ENCODE data around the gene PTPRN2.

The PTPRN2 gene

GRCh38 chr7:158114056-158114850 lies 473.4 kb downstream of the PTPRN2 start:
- DNase-seq (ENCODE audit: low read depth in 2 of 2): no peak

- DNase-seq (ENCODE audit: low read depth in 2 of 2): no peak
These were observed 474.1 kb downstream of the PTPRN2 start for GRCh38 chr7:158113321-158114025.

DNA sequence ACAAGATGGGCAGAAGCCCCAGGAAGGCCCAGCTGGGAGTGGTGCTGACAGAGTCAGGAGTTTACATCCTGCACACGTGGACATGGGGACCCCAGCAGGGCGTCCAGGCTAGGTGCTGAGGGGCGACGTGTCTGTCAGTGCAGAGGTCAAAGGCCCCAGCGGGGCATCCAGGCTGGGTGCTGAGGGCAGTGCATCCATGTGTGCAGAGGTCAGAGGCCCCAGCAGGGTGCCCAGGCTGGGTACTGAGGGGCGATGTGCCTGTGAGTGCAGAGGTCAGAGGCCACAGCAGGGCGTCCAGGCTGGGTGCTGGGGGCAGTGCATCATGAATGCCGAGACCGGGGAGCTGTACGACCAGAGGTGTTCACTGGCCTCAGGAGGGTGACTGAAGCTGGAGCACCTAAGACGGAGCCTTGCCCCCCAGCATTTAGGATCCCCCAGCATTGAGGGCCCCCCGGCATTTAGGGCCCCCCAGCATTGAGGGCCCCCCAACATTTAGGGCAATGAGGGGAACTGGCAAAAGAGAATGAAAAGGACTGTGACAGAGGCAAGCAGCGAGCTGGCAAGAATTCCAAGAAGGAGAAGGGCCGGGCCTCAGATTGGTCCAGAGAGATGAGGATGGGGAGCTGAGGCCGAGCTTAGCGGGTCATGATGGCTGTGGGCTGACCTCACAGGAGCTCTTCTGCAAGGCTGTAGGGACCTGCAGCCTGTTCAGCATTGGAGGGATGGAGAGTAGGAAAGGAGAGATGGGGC lies 474.9 kb downstream of the PTPRN2 start:
- DNase-seq (ENCODE audit: low read depth in 2 of 2): no peak

- no peak for DNase-seq (ENCODE audit: low read depth in 2 of 2)
These were observed 475.6 kb downstream of the PTPRN2 start for GRCh38 chr7:158111906-158112570.

- DNase-seq (ENCODE audit: low read depth in 2 of 2): no peak
These were observed 476.4 kb downstream of the PTPRN2 start for GRCh38 chr7:158111049-158111751.

DNA sequence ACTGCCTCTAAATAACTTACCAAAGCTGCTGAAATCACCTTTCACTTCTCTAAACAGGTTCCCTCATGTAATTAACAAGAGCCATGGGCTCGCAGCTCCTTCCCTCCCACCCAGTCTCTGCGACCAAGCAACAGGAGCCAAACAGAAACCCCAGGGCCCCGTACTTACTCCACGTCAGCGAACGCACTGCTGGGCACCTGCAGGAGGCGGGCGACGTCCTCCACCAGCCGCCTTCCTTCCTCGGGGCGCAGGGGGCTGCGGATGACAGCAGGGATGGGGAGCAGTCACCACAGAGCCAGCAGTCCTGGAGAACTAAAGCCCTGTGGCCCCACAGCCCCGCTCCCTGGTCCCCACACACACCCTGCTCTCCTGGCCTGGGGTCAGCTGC lies 477.0 kb downstream of the PTPRN2 start:
- DNase-seq (ENCODE audit: low read depth in 2 of 2): no peak

- no peak for DNase-seq (ENCODE audit: low read depth in 2 of 2)
These were observed 477.5 kb downstream of the PTPRN2 start for GRCh38 chr7:158110034-158110590.

DNA sequence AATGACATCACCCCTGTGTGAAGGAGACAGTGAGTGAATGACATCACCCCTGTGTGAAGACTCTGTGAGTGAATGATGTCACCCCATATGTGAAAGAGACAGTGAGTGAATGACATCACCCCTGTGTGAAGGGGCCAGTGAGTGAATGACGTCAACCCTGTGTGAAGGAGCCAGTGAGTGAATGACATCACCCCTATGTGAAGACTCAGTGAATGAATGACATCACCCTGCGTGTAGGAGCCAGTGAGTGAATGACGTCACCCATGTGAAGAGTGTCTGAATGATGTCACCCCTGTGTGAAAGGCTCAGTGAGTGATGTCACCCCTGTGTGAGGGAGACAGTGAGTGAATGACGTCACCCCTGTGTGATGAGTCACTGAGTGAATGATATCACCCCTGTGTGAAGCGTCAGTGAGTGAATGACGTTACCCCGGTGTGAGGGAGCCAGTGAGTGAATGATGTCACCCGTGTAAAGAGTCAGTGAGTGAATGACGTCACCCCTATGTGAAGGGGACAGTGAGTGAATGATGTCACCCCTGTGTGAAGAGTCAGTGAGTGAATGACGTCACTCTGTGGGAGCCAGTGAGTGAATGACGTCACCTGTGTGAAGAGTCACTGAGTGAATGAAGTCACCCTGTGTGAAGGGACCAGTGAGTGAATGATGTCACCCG lies 478.1 kb downstream of the PTPRN2 start:
- no peak for DNase-seq (ENCODE audit: low read depth in 2 of 2)

- DNase-seq (ENCODE audit: low read depth in 2 of 2): no peak
These were observed 478.9 kb downstream of the PTPRN2 start for GRCh38 chr7:158108646-158109293.

DNA sequence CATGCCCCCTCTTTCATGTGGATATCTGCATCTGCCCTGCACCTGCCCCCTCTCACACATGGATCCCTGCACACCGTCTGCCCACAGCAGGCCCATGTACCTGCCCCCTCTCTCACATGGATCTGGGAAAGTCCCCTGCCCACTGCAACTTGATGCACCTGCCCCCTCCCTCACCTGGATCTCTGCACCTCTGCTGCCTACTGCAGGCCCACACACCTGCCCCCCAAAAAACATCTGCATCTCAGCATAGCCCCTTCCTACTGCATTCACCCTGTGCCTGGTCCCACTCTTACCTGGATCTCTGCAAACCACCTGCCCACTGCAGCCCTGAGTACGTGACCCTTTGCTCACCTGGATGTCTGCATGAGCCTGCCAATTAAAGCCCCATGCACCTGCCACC lies 479.8 kb downstream of the PTPRN2 start:
- DNase-seq (ENCODE audit: low read depth in 2 of 2): no peak

DNA sequence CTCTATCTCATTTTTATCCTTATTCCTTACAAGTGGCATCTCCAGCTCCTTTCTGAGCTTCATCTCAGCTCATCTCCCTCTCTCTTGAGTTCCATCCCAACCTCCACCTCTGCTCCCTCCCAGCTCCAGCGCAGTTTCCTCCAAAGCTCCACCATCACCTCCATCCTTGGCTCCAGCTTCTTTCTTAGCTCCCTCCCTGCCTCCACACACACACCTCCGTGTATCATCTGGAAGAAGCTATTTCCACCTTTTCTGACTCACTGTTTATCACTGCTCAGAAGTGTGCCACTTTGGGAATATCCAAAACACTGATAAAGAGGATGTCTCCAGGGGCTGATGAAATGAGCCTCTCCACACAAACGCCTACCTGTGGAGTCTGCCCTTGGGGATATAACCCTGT lies 481.4 kb downstream of the PTPRN2 start:
- no peak for DNase-seq (ENCODE audit: low read depth in 2 of 2)

DNA sequence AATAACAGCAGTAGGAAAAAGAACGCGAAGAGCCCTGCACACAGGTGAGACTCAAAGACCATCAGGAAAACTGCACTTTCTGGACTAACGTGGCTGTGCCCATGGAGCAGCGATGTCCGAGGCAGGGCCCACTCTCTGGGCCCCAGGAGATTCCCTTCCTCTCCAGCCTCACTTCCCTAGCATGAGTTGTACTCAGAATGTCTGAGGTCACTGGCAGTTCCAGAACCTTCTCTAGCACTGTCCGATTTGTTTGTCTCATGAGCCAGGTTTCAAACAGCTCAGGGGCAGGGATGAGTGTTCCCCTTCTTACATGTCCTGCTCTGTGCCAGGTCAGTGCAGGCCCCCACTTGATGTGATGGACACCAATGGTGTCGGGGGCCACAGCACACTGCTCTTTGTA lies 484.2 kb downstream of the PTPRN2 start:
- no peak for DNase-seq (ENCODE audit: low read depth in 2 of 2)

DNA sequence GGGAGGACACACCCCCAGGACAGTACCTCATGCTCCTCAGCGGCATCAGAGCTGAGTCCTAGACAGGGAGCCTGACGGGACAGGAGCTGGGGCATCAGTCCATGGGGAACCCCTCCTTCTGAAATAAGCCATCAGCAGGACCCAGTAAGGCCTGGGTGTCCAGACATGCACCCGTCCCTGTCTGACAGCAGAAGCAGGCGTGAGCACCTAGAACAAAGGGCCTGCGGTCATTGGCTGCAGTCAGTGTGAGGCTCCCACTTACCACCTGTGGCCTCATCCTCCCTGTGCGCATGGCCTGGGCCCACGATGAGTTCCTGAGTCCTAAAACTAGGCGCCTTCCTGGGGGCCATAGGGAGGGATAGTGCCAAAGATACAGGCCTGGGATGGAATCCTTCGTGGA lies 484.7 kb downstream of the PTPRN2 start:
- DNase-seq (ENCODE audit: low read depth in 2 of 2): no peak

DNA sequence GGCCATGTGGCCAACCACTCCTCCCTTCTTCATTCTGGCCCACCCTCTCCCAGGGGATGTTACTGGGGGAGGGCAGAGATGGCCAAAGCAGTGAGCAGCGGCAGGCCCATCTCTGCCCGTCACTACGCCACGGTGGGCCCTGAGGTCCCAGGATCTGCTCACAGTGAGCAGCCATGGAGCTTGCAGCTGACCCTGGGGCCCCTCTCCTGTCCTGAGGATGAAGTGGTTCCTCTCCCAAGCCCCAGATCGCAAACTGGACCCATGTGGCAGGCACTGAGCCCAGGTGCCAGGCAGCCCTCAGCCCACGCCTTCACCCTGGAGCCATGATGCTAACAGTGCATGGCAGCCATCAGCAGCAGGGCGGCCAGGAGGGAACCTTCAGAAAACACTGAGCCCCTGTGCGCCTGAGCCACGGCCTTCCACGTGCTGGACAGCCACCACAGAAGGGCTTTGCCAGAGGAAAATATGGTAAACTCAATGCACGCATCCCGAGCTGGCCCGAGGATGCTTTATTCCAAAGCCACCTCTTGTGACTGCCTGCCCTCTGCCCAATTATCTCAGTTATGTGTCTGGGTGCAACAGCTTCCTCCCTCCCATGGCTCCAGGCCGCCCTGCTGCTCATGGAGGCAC lies 485.7 kb downstream of the PTPRN2 start:
- no peak for DNase-seq (ENCODE audit: low read depth in 2 of 2)

GRCh38 chr7:158098125-158099030 lies 489.2 kb downstream of the PTPRN2 start:
- no peak for DNase-seq (ENCODE audit: low read depth in 2 of 2)

DNA sequence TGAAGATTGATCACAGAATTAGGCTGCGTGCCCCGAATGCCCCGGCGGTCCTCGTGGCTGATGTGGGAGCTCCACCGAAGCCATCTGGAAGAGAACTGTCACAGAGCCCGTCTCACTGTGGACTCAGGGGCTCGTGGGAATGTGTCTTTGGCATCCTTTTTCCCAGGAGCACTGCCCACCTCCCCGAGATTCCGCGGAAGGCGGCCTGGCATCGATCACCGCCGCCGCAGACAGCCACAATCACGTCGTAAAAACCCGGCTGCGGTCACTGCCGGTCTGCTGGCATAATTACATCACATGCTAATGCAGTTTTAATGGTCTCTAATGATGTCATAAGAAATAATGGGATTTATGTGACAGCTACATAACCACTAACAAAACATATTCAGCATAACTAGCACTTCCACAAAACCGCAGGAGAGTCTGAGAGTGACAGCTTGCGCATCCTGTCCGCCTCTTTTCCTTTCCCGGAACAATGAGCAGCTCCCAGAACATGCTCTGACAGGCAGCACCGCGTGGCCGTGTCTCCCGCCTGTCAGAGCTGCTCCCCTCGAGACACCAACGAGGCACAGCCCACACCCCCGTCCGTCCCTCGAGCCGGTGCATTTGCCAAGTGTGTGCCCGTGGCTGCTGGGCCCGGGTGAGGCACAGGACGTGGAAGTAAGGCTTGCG lies 490.0 kb downstream of the PTPRN2 start:
- no peak for DNase-seq (ENCODE audit: low read depth in 2 of 2)

GRCh38 chr7:158097106-158097452 lies 490.5 kb downstream of the PTPRN2 start:
- no peak for DNase-seq (ENCODE audit: low read depth in 2 of 2)

DNA sequence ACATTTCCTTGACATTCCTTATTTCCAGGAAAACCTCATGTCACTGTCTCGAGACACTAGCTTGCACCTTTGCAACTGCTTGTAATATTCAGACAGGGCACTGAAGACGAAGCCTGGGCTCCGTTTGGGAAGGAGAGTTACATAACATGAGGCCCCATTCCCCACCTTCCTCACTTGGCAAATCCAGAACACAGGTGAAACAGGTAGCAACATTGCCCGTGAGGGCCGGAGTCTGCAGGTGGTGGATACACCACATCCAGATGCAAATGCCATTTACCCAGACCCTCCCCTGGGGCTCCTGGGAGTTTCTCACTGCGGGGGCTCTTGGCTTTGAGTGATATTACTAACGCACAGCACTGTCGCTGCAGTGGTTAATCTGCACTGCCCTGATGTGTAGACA lies 491.0 kb downstream of the PTPRN2 start:
- DNase-seq (ENCODE audit: low read depth in 2 of 2): no peak

Measured in stimulated activated CD8-positive, alpha-beta memory T cell treated with anti-CD3 and anti-CD28 coated beads, Interleukin-15, amount 100 ng/mL, for 48 hours (primary cell).